ENCODE measurements around the gene MRPS18A.
"Not testable (repeated sequence)": the region's sequence is repeated elsewhere in the genome, so short reads cannot be mapped to it uniquely, and the experiment has no call there.

The MRPS18A gene

DNA sequence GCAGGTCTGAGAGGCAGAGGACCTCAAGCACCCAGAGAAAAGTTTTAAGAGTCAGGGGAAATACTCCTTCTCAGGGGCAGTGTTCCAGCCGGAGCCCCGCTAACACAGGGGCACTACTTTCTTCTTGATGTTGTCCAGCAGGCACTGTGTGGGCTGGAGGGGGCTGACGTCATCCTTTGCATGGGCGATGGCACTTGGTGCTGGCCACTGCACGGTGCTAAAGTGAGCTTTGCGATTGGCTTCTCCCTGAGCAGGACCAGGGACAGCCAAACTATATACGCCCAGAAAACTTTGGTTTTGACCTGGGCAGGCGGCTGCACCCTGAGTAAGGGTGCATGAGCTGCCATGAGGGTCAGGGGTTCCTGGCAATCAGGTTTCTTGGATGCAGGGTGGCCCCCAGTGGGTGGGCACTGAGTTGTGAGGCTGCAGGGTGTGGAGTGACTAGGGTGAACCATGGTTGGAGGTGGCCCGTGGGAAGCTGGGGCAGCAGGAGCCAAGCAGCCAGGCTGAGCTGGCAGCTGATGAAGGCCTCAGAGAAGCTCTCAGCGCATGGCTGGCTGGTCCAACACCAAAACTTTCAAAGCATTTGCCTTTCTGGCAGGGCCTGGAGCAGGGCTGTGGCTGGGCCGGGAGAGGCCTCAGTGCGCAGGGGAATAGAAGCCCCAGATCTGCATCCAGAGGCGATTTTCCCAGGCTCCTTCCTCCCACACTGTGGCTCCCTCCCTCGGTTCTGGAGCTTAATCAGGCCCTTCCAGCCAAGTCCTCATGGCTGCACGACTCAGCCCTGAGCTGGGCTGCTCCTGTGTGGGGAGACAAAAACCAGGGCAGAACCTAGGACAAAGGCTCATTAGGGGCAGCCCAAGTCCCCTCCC lies 18.3 kb downstream of the MRPS18A start:
- DNase-seq, result no peak

DNA sequence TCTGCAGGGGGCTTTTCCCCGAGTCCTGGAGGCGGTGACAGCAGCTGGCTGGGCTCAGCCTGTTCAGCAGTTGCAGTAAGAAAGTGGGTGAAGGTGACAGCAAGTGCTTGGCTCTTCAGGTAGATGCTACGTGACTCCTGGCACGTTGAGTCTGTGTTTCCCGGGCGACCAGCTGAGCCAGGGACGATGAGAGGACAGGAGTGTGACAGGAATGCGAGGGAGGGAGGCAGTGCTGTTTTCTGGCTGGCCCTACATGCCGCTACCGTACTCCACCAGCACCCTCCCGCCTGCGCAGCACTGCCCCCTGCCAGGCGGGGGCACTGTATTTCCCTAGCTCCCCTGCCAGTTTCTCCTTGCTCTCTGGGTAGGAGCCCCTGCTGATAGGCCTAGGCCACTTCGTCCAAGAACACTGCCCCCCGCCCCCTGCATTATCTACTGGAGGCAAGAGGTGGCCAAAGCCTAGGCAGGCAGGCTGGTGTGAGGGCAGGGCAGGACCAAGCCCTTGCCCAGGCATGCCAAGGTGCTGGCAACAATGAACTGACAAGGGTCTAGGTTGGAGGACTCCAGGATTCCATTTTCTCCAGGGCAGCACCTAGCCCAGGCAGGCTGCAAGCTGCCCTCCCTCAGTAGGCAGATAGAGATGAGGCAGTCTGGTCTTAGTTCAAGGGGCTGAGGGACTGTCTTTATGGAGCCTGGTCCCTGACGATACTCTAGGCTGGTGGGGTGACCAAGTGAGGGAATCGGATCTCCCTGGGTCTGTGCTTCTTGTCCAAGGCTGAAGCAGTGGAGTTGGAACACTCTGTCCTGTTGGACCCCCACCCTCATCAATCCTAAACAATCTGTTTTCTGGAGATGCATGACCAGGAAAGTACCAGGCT lies 19.2 kb downstream of the MRPS18A start:
- DNase-seq, result peak; percentile 62

- DNase-seq, result peak; percentile 59
Measured at GRCh38 chr6:43667245-43668150, 20.1 kb downstream of the MRPS18A start.

DNA sequence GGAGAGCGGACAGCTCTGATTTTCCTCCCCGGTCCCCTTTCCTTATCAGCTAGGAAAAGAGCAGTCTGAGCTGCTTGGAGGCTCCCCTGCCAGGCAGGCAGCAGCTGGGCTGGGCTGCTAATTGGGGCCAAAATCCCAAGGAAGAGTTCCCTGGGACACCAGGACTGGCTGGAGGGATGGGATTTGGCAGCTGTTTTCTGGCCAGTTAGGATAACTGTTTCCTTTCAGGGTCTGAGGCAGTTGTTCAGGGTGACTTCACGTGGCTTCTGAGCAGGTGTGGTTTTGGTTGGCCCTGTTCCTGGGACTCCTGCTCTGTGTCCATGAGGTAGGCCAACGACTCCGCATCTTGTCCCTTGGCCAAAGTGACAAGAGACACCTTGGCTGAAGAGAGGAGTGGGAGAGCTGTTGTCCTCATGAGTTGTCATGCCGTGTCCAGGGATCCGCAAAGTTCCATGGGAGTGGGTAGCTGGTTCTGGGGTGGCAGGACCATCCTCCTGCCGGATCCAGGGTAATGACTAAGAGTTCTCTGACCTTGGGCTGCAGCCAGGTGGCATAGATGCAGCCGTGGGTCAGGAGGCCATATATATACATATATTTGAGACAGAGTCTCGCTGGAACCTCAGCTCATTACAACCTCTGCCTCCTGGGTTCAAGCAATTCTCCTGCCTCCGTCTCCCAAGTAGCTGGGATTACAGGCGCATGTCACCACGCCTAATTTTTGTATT lies 21.2 kb downstream of the MRPS18A start:
- DNase-seq, result no peak

DNA sequence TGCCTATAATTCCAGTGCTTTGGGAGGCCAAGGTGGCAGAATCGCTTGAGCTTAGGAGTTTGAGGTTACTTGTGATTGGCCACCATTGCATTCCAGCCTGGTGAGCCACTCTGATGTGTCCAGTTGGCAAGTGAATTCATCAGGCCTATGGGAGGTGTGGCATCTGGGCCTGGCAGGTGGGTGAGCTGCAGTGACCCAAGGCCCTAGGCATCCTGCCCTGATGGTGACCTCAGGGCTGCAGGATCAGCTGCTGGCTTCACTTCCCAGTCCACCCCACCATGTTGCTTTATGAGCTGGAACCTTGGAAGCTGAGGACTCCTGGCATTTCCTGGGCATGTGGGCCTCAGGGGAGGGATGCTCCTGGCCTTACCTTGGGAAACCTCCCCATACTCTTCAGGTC lies 22.2 kb downstream of the MRPS18A start:
- DNase-seq, result no peak

GRCh38 chr6:43662948-43663347 lies 24.6 kb downstream of the MRPS18A start:
- not testable (repeated sequence) for DNase-seq

DNA sequence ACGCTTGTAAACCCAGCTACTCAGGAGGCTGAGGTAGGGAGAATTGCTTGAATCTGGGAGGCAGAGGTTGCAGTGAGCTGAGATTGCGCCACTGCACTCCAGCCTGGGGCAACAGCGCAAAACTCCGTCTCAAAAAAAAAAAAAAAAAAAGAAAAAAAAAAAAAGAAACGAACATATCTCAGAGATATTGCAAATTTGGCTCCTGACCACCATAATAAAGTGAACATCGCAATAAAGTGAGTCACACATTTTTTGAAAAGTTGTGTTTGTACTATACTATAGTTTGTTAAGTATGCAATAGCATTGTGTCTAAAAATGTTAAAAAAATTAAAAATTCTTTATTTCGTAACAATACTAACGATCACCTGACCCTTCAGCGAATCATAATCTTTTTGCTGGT lies 29.4 kb downstream of the MRPS18A start:
- DNase-seq, result no peak

GRCh38 chr6:43657221-43657802 lies 30.3 kb downstream of the MRPS18A start:
- no peak for DNase-seq

GRCh38 chr6:43652822-43653221 lies 34.8 kb downstream of the MRPS18A start:
- not testable (repeated sequence) for DNase-seq

- no peak for DNase-seq
Measured at GRCh38 chr6:43648248-43648647, 39.3 kb downstream of the MRPS18A start.

- no peak for DNase-seq
Measured at GRCh38 chr6:43647613-43648012, 40.0 kb downstream of the MRPS18A start.

DNA sequence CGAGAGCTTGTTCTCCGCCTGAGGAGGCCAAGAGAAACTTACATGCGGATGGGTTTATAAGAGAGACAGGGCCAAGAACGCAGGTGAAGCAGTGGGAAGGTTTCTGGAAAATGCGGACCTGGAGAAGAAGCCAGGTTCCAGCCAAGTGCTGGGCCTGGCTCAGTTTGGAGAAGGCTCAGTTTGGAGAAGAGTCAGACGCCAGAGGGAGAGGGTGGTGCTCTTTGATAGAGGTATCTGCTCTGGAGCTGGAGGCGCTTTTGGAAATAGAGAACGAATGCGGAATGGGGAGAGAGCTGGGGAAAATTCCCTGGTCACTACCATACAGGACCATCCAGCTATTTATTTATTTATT lies 42.0 kb downstream of the MRPS18A start:
- no peak for DNase-seq

- peak; percentile 60 for DNase-seq
Measured at GRCh38 chr6:43644940-43645612, 42.5 kb downstream of the MRPS18A start, which contains the start of gene RSPH9. RSPH9 (plus strand) TSS chr6:43645036; CDS start chr6:43645099, 63 bp downstream.

GRCh38 chr6:43639984-43640800 lies 47.4 kb downstream of the MRPS18A start:
- DNase-seq, result no peak

- no peak for DNase-seq
Measured at GRCh38 chr6:43636308-43636659, 51.3 kb downstream of the MRPS18A start.

DNA sequence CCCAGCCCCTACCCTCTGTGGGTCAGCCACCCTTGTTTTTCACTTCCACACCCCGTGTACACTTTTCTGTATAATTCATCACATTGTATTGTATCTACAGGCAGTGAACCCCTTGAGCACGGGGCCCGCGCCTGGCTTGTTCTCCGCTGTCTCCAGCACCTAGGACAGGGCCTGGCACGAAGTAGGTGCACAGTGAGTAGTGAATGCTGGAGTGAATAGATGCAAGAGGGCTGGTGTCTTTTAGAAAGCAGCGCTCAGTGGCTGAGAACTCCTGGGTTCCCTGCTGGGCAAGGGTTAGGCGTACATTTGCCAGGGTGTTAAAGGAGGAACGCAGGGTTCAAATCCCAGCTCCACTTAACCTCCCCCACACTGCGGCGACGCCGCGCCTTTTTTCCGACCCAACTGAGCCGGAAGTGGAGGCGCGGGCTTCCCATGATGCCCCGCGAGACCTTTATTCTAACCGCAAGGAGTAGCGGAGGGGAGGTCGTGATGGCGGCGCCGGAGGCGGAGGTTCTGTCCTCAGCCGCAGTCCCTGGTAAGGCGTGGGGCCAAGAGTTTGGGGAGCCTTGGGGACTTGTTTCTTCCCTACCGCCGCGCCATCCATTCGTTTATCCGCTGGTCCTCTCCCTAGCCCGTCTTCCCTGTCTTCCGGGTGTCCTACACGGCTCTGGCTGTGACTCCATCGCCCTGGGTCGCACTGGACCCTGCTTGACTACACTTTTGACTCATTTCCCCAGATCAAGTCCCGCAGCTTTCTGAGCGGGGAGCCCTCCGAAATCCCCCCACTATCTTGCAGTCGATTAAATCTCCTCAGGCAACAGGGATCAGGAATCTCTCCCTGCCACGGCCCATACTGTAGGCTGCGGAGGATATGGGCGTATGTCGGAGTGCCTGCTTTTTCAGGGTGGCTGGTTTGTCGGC lies 51.9 kb downstream of the MRPS18A start, which contains the start of gene MAD2L1BP:
Gene MAD2L1BP (plus strand): TSS at position 454 of the 921 bp plus-strand sequence. CDS start 36 bp downstream, at position 490.
- peak; percentile 89 for DNase-seq

- DNase-seq, result no peak
Measured at GRCh38 chr6:43634702-43635303, 52.8 kb downstream of the MRPS18A start.

GRCh38 chr6:43633002-43633401 lies 54.6 kb downstream of the MRPS18A start:
- DNase-seq, result not testable (repeated sequence)
